ENCODE results near the gene GPC5. TPM values are rescaled to one million over a fixed set of nuclear protein-coding genes. Genes with fewer than 3 reads are reported as not detected.

GPC5 gene
- total RNA-seq, 2 experiments from 2014 or later: 2.4 TPM; not detected in 1

- H3K4me3 ChIP-seq (ENCODE audit: low read depth, low read length, poor library complexity, severe bottlenecking): no peak overlapping the region
- ChIA-PET CTCF (ENCODE audit: unreplicated experiment) (no interaction called here), POLR2A (interaction anchor here (0.6 to 2.4 kb wide), 11 partner anchors 9 to 1432 kb away, joined by 3 to 14 read pairs (median 4); no protein-coding TSS in a partner anchor)
- no peaks in the 10 kb centered on the region for H3K4me1 ChIP-seq (ENCODE audit: insufficient read depth, low read length, poor library complexity, severe bottlenecking)
- intact Hi-C loops (cut with micrococcal nuclease; ENCODE audit: unreplicated experiment): no loop called here
- 0 out of 2 replicates have a peak, but pooled peaks cover 5% of the 10 kb centered on the region for H3K9me2 ChIP-seq (ENCODE audit: insufficient read depth, low read length)
- H3K4me2 ChIP-seq (ENCODE audit: low read length): no peak overlapping the region
- no peaks in the 10 kb centered on the region for H3K36me3 ChIP-seq (ENCODE audit: insufficient read depth, low read length)
- H3K27ac ChIP-seq (ENCODE audit: low read depth, low read length, poor library complexity, severe bottlenecking): no peak overlapping the region
- no TSS peak for BruUV-seq (replicated peaks)
- no peak for DNase-seq (ENCODE audit: low spot score)
- H4K20me1 ChIP-seq (ENCODE audit: insufficient read depth, low read length): no peaks in the 10 kb centered on the region
- no peak for TF ChIP-seq CTCF (conservative IDR thresholded peaks at IDR 0.05; ENCODE audit: low read length)
- H3K79me2 ChIP-seq (ENCODE audit: insufficient read depth, low read depth, low read length): no peaks in the 10 kb centered on the region
- no peaks in the 10 kb centered on the region for H3K9me3 ChIP-seq (ENCODE audit: low read length)
- no peak overlapping the region for H2AFZ ChIP-seq (ENCODE audit: low read length)
These were observed 261.0 kb downstream of the GPC5 start for GRCh38 chr13:91659256-91660075.

- DNase-seq (ENCODE audit: low spot score): no peak
- Histone ChIP-seq H3K4me2 (ENCODE audit: low read length) (no peak overlapping the region), H3K9me2 (ENCODE audit: insufficient read depth, low read length) (0 out of 2 replicates have a peak, but pooled peaks cover under 1% of the 10 kb centered on the region), H3K4me1 (ENCODE audit: insufficient read depth, low read length, poor library complexity, severe bottlenecking) (no peaks in the 10 kb centered on the region), H3K27ac (ENCODE audit: low read depth, low read length, poor library complexity, severe bottlenecking) (no peak overlapping the region), H3K79me2 (ENCODE audit: insufficient read depth, low read depth, low read length) (no peaks in the 10 kb centered on the region), H3K4me3 (ENCODE audit: low read depth, low read length, poor library complexity, severe bottlenecking) (no peak overlapping the region), H4K20me1 (ENCODE audit: insufficient read depth, low read length) (no peaks in the 10 kb centered on the region), H3K9me3 (ENCODE audit: low read length) (no peaks in the 10 kb centered on the region), H3K36me3 (ENCODE audit: insufficient read depth, low read length) (no peaks in the 10 kb centered on the region), H2AFZ (ENCODE audit: low read length) (no peak overlapping the region)
- no TSS peak for BruUV-seq (replicated peaks)
- intact Hi-C loops (cut with micrococcal nuclease; ENCODE audit: unreplicated experiment): no loop called here
- POLR2A ChIA-PET: interaction anchor here (0.7 to 2.4 kb wide), 9 partner anchors 10 to 750 kb away, joined by 3 to 14 read pairs (median 4); no protein-coding TSS in a partner anchor
- no peak for TF ChIP-seq EZH2phosphoT487 (IDR thresholded peaks at IDR 0.05; ENCODE audit: borderline replicate concordance, low read depth, low read length)
- no peak for TF ChIP-seq CTCF (conservative IDR thresholded peaks at IDR 0.05; ENCODE audit: low read length)
- CTCF ChIA-PET (ENCODE audit: unreplicated experiment): no interaction called here
These were observed 261.6 kb downstream of the GPC5 start for GRCh38 chr13:91660076-91660415.

Measured in OCI-LY7 (cell line).